NT2/D1 (cell line): ENCODE data around the gene SGTA.

Experiments
- YY1 ChIP-seq: IDR thresholded peaks from 2 replicates; pipeline ENCODE4 v1.6.1; 2011; ENCODE audit not compliant: insufficient read length, insufficient read depth
- ZNF274 ChIP-seq: IDR thresholded peaks from 2 replicates; pipeline ENCODE4 v1.6.1; 2011; ENCODE audit warnings: mild to moderate bottlenecking, low read depth, low read length

DNA sequence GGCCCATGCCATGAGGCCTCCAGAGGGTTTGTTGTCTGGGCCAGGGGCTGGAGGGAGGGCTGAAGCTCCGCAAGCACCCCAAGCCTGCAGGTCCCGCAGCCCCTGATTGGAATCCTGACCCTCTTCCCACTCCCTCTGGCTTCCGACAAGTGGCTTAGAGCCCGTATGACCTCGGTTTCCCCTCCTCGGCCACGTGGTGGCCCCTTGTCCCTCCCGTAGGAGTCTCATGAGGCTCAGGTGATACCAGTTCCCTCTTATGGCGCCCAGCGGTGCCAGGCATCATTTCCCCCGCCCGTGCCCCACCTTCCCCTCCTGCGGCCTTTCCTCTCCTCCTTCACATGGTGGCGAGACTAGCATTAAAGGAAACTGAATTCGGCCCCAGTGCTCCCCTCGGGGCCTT is 8.4 kb upstream of the SGTA start:
- TF ChIP-seq YY1: no peak
- no peak for TF ChIP-seq ZNF274
